Mesenchymal stem cell (in vitro differentiated cells and primary cell): ENCODE measurements around the gene BOD1L2.

Experiments used
- DNase-seq: peaks from one replicate; pipeline ENCODE4 v3.0.0-alpha.2; 2013
- H2AFZ ChIP-seq: one replicate; pipeline ENCODE4 v1.6.1; 2013; ENCODE audit warnings: low read depth, mild to moderate bottlenecking, control low read depth, inconsistent platforms, low read length, moderate library complexity
- H2AK5ac ChIP-seq: 2 replicates; pipeline ENCODE4 v1.6.1; 2013; ENCODE audit warnings: low read length, moderate library complexity, mild to moderate bottlenecking, inconsistent platforms; ENCODE audit not compliant: severe bottlenecking
- H2BK120ac ChIP-seq: one replicate; pipeline ENCODE4 v1.6.1; 2013; ENCODE audit warnings: low read depth, mild to moderate bottlenecking, inconsistent platforms, low read length, moderate library complexity
- H2BK12ac ChIP-seq, 2 experiments: one replicate each; pipeline ENCODE4 v1.6.1; 2013; ENCODE audit warnings: inconsistent platforms in 2 of 2, low read length in 2 of 2, mild to moderate bottlenecking in 2 of 2, moderate library complexity in 2 of 2, control low read depth in 1 of 2
- H2BK15ac ChIP-seq: one replicate; pipeline ENCODE4 v1.6.1; 2013; ENCODE audit warnings: mild to moderate bottlenecking, low read depth, inconsistent platforms; ENCODE audit not compliant: poor library complexity, severe bottlenecking
- H2BK5ac ChIP-seq: 2 replicates; pipeline ENCODE4 v1.6.1; 2013; ENCODE audit warnings: low read depth, mild to moderate bottlenecking, low read length, control low read depth, inconsistent platforms; ENCODE audit not compliant: poor library complexity, severe bottlenecking
- H3K14ac ChIP-seq, 2 experiments: one replicate each; pipeline ENCODE4 v1.6.1; 2013; ENCODE audit warnings: inconsistent platforms in 2 of 2, low read length in 2 of 2, control low read depth in 1 of 2, mild to moderate bottlenecking in 1 of 2, moderate library complexity in 1 of 2
- H3K18ac ChIP-seq, 2 experiments: one replicate each; pipeline ENCODE4 v1.6.1; 2013; ENCODE audit warnings: inconsistent platforms in 2 of 2, low read length in 2 of 2, control low read depth in 1 of 2, low read depth in 1 of 2, mild to moderate bottlenecking in 1 of 2
- H3K23ac ChIP-seq, 2 experiments: one replicate each; pipeline ENCODE4 v1.6.1; 2013; ENCODE audit warnings: inconsistent platforms in 2 of 2, low read length in 2 of 2, mild to moderate bottlenecking in 2 of 2, moderate library complexity in 2 of 2, control low read depth in 1 of 2
- H3K27ac ChIP-seq: 2 replicates; pipeline ENCODE4 v1.5.1; 2013; ENCODE audit warnings: mild to moderate bottlenecking, moderate library complexity, low read length, control low read depth, inconsistent platforms; ENCODE audit not compliant: poor library complexity, severe bottlenecking
- H3K27me3 ChIP-seq, 2 experiments: 2 replicates each; pipeline versions ENCODE4 v1.6.1 to v1.7.0; 2013; ENCODE audit warnings: low read length in 2 of 2, mild to moderate bottlenecking in 2 of 2, moderate library complexity in 2 of 2, control low read depth in 1 of 2, inconsistent platforms in 1 of 2; ENCODE audit not compliant: control insufficient read depth in 1 of 2, insufficient read depth in 1 of 2
- H3K36me3 ChIP-seq, 2 experiments: 2 replicates each; pipeline versions ENCODE4 v1.6.1 to v1.7.0; 2013; ENCODE audit warnings: low read length in 2 of 2, control low read depth in 1 of 2, inconsistent platforms in 1 of 2, low read depth in 1 of 2, mild to moderate bottlenecking in 1 of 2; ENCODE audit not compliant: insufficient read depth in 2 of 2, control insufficient read depth in 1 of 2
- H3K4ac ChIP-seq, 2 experiments: one replicate each; pipeline ENCODE4 v1.6.1; 2013; ENCODE audit warnings: inconsistent platforms in 2 of 2, low read length in 2 of 2, mild to moderate bottlenecking in 2 of 2, moderate library complexity in 2 of 2, control low read depth in 1 of 2, low read depth in 1 of 2
- H3K4me1 ChIP-seq: 2 replicates; pipeline ENCODE4 v1.6.1; 2013; ENCODE audit warnings: low read depth, low read length, control low read depth; ENCODE audit not compliant: control insufficient read depth, insufficient read depth
- H3K4me2 ChIP-seq: 2 replicates; pipeline ENCODE4 v1.6.1; 2013; ENCODE audit warnings: low read length, mild to moderate bottlenecking, inconsistent platforms; ENCODE audit not compliant: poor library complexity, severe bottlenecking
- H3K4me3 ChIP-seq, 2 experiments: 2 replicates each; pipeline versions ENCODE4 v1.5.1 to v1.7.0; 2013; ENCODE audit warnings: low read length in 2 of 2, mild to moderate bottlenecking in 2 of 2, control low read depth in 1 of 2, low read depth in 1 of 2; ENCODE audit not compliant: insufficient read depth in 1 of 2
- H3K79me1 ChIP-seq: replicated peaks from 2 replicates; pipeline ENCODE4 v1.6.1; 2013; ENCODE audit warnings: mild to moderate bottlenecking, control low read depth, low read length, inconsistent platforms; ENCODE audit not compliant: poor library complexity, severe bottlenecking
- H3K9ac ChIP-seq: 2 replicates; pipeline ENCODE4 v1.7.0; 2013; ENCODE audit warnings: mild to moderate bottlenecking, low read length, moderate library complexity
- H3K9me3 ChIP-seq: 2 replicates; pipeline ENCODE4 v1.7.0; 2013; ENCODE audit warnings: mild to moderate bottlenecking, low read length; ENCODE audit not compliant: control insufficient read depth
- H4K8ac ChIP-seq: one replicate; pipeline ENCODE4 v1.6.1; 2013; ENCODE audit warnings: inconsistent platforms, mild to moderate bottlenecking, low read length, moderate library complexity
- H4K91ac ChIP-seq: one replicate; pipeline ENCODE4 v1.6.1; 2013; ENCODE audit warnings: mild to moderate bottlenecking, low read length, inconsistent platforms
- WGBS: methylation state at CpG from one replicate; pipeline ENCODE4 v1.1.7; 2013; ENCODE audit warnings: mixed read lengths; 5-methylcytosine and 5-hydroxymethylcytosine counted together

BOD1L2 gene

GRCh38 chr18:57150081-57150480 is 3.2 kb downstream of the BOD1L2 start:
- no peak overlapping the region for H3K4me2 ChIP-seq

GRCh38 chr18:57150828-57151227 is 3.9 kb downstream of the BOD1L2 start:
- H3K14ac ChIP-seq: no peak overlapping the region
- 23% methylated on average over 7 of the region's 7 CpGs for WGBS

More at GRCh38 chr18:57150081-57150480, 3.2 kb downstream of the BOD1L2 start:
- Histone ChIP-seq H2BK5ac (no peak overlapping the region), H2AFZ (no peak overlapping the region), H3K4me3 (no peak overlapping the region), H3K27ac (no peak overlapping the region), H3K36me3 (no peaks in the 10 kb centered on the region), H3K14ac (no peak overlapping the region), H3K23ac (no peak overlapping the region), H2BK12ac (no peak overlapping the region), H3K9ac (no peak overlapping the region), H2BK15ac (no peak overlapping the region), H3K4me1 (no peaks in the 10 kb centered on the region), H3K9me3 (no peaks in the 10 kb centered on the region), H2AK5ac (no peak overlapping the region), H3K4ac (no peak overlapping the region), H3K79me1 (no peaks in the 10 kb centered on the region), H4K91ac (no peak overlapping the region), H3K18ac (no peak overlapping the region), H4K8ac (no peak overlapping the region), H3K27me3 (peaks cover 8 to 11% of the 10 kb centered on the region in 2 experiments), H2BK120ac (no peak overlapping the region)
- WGBS: 86% methylated on average over 3 of the region's 7 CpGs
- DNase-seq: no peak

GRCh38 chr18:57154191-57154830 is 7.4 kb downstream of the BOD1L2 start:
- no peak overlapping the region for H2BK15ac ChIP-seq
- no peaks in the 10 kb centered on the region for H3K9me3 ChIP-seq
- H3K18ac ChIP-seq: no peak overlapping the region
- no peak overlapping the region for H4K8ac ChIP-seq
- no peaks in the 10 kb centered on the region for H3K4me1 ChIP-seq
- H3K36me3 ChIP-seq: no peaks in the 10 kb centered on the region
- no peak overlapping the region for H3K27ac ChIP-seq
- peaks cover 8 to 11% of the 10 kb centered on the region in 2 experiments for H3K27me3 ChIP-seq
- no peak overlapping the region for H2BK120ac ChIP-seq
- H3K9ac ChIP-seq: no peak overlapping the region
- H3K23ac ChIP-seq: no peak overlapping the region
- H3K4ac ChIP-seq: no peak overlapping the region
- H3K79me1 ChIP-seq: no peaks in the 10 kb centered on the region
- H3K4me3 ChIP-seq: no peak overlapping the region
- WGBS: 73% methylated on average over 13 of the region's 13 CpGs
- no peak overlapping the region for H4K91ac ChIP-seq
- DNase-seq: no peak
- no peak overlapping the region for H2AK5ac ChIP-seq
- no peak overlapping the region for H2BK12ac ChIP-seq
- H2AFZ ChIP-seq: no peak overlapping the region
- H3K14ac ChIP-seq: no peak overlapping the region
- H2BK5ac ChIP-seq: no peak overlapping the region
- no peak overlapping the region for H3K4me2 ChIP-seq

More at GRCh38 chr18:57150828-57151227, 3.9 kb downstream of the BOD1L2 start:
- Histone ChIP-seq H3K4me2 (no peak overlapping the region), H2BK15ac (no peak overlapping the region), H3K27ac (no peak overlapping the region), H4K8ac (peak overlapping the region; percentile 13), H2BK5ac (no peak overlapping the region), H3K4ac (no peak overlapping the region), H2AFZ (no peak overlapping the region), H3K23ac (no peak overlapping the region), H2AK5ac (no peak overlapping the region), H4K91ac (no peak overlapping the region), H3K18ac (no peak overlapping the region), H3K36me3 (no peaks in the 10 kb centered on the region), H3K79me1 (no peaks in the 10 kb centered on the region), H2BK12ac (no peak overlapping the region), H3K4me3 (no peak overlapping the region), H3K27me3 (peaks cover 8 to 11% of the 10 kb centered on the region in 2 experiments), H2BK120ac (no peak overlapping the region), H3K9ac (no peak overlapping the region), H3K9me3 (no peaks in the 10 kb centered on the region), H3K4me1 (no peaks in the 10 kb centered on the region)
- DNase-seq: no peak

- Histone ChIP-seq H3K27me3 (peaks cover 0 to 8% of the 10 kb centered on the region in 2 experiments), H3K27ac (no peak overlapping the region), H2BK5ac (no peak overlapping the region), H3K23ac (no peak overlapping the region), H4K91ac (no peak overlapping the region), H4K8ac (no peak overlapping the region), H3K4ac (no peak overlapping the region), H3K14ac (no peak overlapping the region), H3K9me3 (peaks cover 12% of the 10 kb centered on the region), H3K4me3 (no peak overlapping the region), H3K4me2 (no peak overlapping the region), H2AFZ (no peak overlapping the region), H2BK15ac (no peak overlapping the region), H2AK5ac (no peak overlapping the region), H2BK12ac (no peak overlapping the region), H3K36me3 (no peaks in the 10 kb centered on the region), H2BK120ac (no peak overlapping the region), H3K9ac (no peak overlapping the region), H3K18ac (no peak overlapping the region), H3K79me1 (no peaks in the 10 kb centered on the region), H3K4me1 (no peaks in the 10 kb centered on the region)
- no peak for DNase-seq
- WGBS: 68% methylated on average over 5 of the region's 6 CpGs
Observed at GRCh38 chr18:57164401-57164800, 17.5 kb downstream of the BOD1L2 start.
